ENCODE data around the gene ENOX2. TPM values are rescaled to one million over a fixed set of nuclear protein-coding genes. Genes with fewer than 3 reads are reported as not detected.

Gene ENOX2
- total RNA-seq, 1 experiment from 2014 or later = 11.4 TPM

- H3K9me3 ChIP-seq = no peaks in the 10 kb centered on the region
- no peaks in the 10 kb centered on the region for H3K27me3 Mint-ChIP-seq (ENCODE audit: insufficient read depth, unreplicated experiment)
- H3K4me3 ChIP-seq (ENCODE audit: low read depth, low read length) = no peak overlapping the region
- no peaks in the 10 kb centered on the region for H3K36me3 ChIP-seq (ENCODE audit: control insufficient read depth, insufficient read depth, low read length)
- H3K36me3 Mint-ChIP-seq (ENCODE audit: insufficient read depth, unreplicated experiment) = no peaks in the 10 kb centered on the region
- ChIA-PET POLR2A (no interaction called here), CTCF (no interaction called here)
- no peaks in the 10 kb centered on the region for H3K9me3 Mint-ChIP-seq (ENCODE audit: unreplicated experiment)
- intact Hi-C loops (cut with micrococcal nuclease; ENCODE audit: unreplicated experiment) = no loop called here
- no peak overlapping the region for H3K4me3 Mint-ChIP-seq (ENCODE audit: unreplicated experiment)
- no peak for TF ChIP-seq CTCF (IDR thresholded peaks at IDR 0.05; ENCODE audit: insufficient read depth in 1 of 2, low read depth in 1 of 2, low read length in 1 of 2, severe bottlenecking in 1 of 2, unreplicated experiment in 1 of 2)
- H3K27ac Mint-ChIP-seq (ENCODE audit: unreplicated experiment) = no peak overlapping the region
- DNase-seq = no peak
- BruUV-seq (replicated peaks) = no TSS peak
- peaks cover 6% of the 10 kb centered on the region for H3K4me1 Mint-ChIP-seq (ENCODE audit: low read depth, unreplicated experiment)
- H3K27me3 ChIP-seq (replicated peaks; ENCODE audit: control insufficient read depth, insufficient read depth, low read length) = no peaks in the 10 kb centered on the region
- no peaks in the 10 kb centered on the region for H3K4me1 ChIP-seq
These were observed 127.2 kb downstream of the ENOX2 start for GRCh38 chrX:130775849-130776248.

GRCh38 chrX:130772776-130773143 lies 130.2 kb downstream of the ENOX2 start:
- intact Hi-C loops (cut with micrococcal nuclease; ENCODE audit: unreplicated experiment) = no loop called here
- Histone ChIP-seq H3K36me3 (ENCODE audit: control insufficient read depth, insufficient read depth, low read length) (no peaks in the 10 kb centered on the region), H3K9me3 (no peaks in the 10 kb centered on the region), H3K4me1 (no peaks in the 10 kb centered on the region), H3K4me3 (ENCODE audit: low read depth, low read length) (no peak overlapping the region), H3K27me3 (replicated peaks; ENCODE audit: control insufficient read depth, insufficient read depth, low read length) (no peaks in the 10 kb centered on the region)
- H3K36me3 Mint-ChIP-seq (ENCODE audit: insufficient read depth, unreplicated experiment) = no peaks in the 10 kb centered on the region
- POLR2A ChIA-PET = no interaction called here
- peaks cover 6% of the 10 kb centered on the region for H3K4me1 Mint-ChIP-seq (ENCODE audit: low read depth, unreplicated experiment)
- H3K27ac Mint-ChIP-seq (ENCODE audit: unreplicated experiment) = no peak overlapping the region
- CTCF ChIA-PET = no interaction called here
- no peak overlapping the region for H3K4me3 Mint-ChIP-seq (ENCODE audit: unreplicated experiment)
- BruUV-seq (replicated peaks) = no TSS peak
- TF ChIP-seq CTCF (IDR thresholded peaks at IDR 0.05; ENCODE audit: insufficient read depth in 1 of 2, low read depth in 1 of 2, low read length in 1 of 2, severe bottlenecking in 1 of 2, unreplicated experiment in 1 of 2) = no peak
- H3K9me3 Mint-ChIP-seq (ENCODE audit: unreplicated experiment) = no peaks in the 10 kb centered on the region
- DNase-seq = no peak
- no peaks in the 10 kb centered on the region for H3K27me3 Mint-ChIP-seq (ENCODE audit: insufficient read depth, unreplicated experiment)

- H3K36me3 Mint-ChIP-seq (ENCODE audit: insufficient read depth, unreplicated experiment) = no peaks in the 10 kb centered on the region
- CTCF ChIA-PET = no interaction called here
- Histone ChIP-seq H3K4me3 (ENCODE audit: low read depth, low read length) (no peak overlapping the region), H3K27me3 (replicated peaks; ENCODE audit: control insufficient read depth, insufficient read depth, low read length) (no peaks in the 10 kb centered on the region), H3K36me3 (ENCODE audit: control insufficient read depth, insufficient read depth, low read length) (no peaks in the 10 kb centered on the region), H3K4me1 (no peaks in the 10 kb centered on the region), H3K9me3 (no peaks in the 10 kb centered on the region)
- no peaks in the 10 kb centered on the region for H3K9me3 Mint-ChIP-seq (ENCODE audit: unreplicated experiment)
- no peaks in the 10 kb centered on the region for H3K27me3 Mint-ChIP-seq (ENCODE audit: insufficient read depth, unreplicated experiment)
- POLR2A ChIA-PET = no interaction called here
- intact Hi-C loops (cut with micrococcal nuclease; ENCODE audit: unreplicated experiment) = no loop called here
- TF ChIP-seq CTCF (IDR thresholded peaks at IDR 0.05; ENCODE audit: insufficient read depth in 1 of 2, low read depth in 1 of 2, low read length in 1 of 2, severe bottlenecking in 1 of 2, unreplicated experiment in 1 of 2) = no peak
- no peak overlapping the region for H3K4me3 Mint-ChIP-seq (ENCODE audit: unreplicated experiment)
- no TSS peak for BruUV-seq (replicated peaks)
- no peak for DNase-seq
- H3K27ac Mint-ChIP-seq (ENCODE audit: unreplicated experiment) = no peak overlapping the region
- peaks cover 6% of the 10 kb centered on the region for H3K4me1 Mint-ChIP-seq (ENCODE audit: low read depth, unreplicated experiment)
These were observed 130.8 kb downstream of the ENOX2 start for GRCh38 chrX:130772105-130772775.
